ENCODE results near the gene TMEFF2. TPM values are rescaled to one million over a fixed set of nuclear protein-coding genes. Genes with fewer than 3 reads are reported as not detected.

Gene TMEFF2
- total RNA-seq, 1 donor from 2014 or later, result 0.41 TPM

- no peaks in the 10 kb centered on the region for H3K4me1 ChIP-seq (ENCODE audit: insufficient read depth, low read length)
- Mint-ChIP-seq H3K4me3 (ENCODE audit: unreplicated experiment) (no peak overlapping the region), H3K36me3 (ENCODE audit: low read depth, unreplicated experiment) (no peaks in the 10 kb centered on the region), H3K4me1 (ENCODE audit: low read depth, unreplicated experiment) (no peaks in the 10 kb centered on the region), H3K9me3 (ENCODE audit: unreplicated experiment) (no peaks in the 10 kb centered on the region), H3K27ac (ENCODE audit: unreplicated experiment) (no peak overlapping the region), H3K27me3 (ENCODE audit: low read depth, unreplicated experiment) (peaks cover 7% of the 10 kb centered on the region)
- H2AFZ ChIP-seq (ENCODE audit: low read depth, low read length), result no peak overlapping the region
- no peak overlapping the region for H3K4me2 ChIP-seq (ENCODE audit: low read length)
- H3K9ac ChIP-seq (ENCODE audit: low read length), result no peak overlapping the region
- H3K36me3 ChIP-seq (ENCODE audit: insufficient read depth, low read length), result no peaks in the 10 kb centered on the region
- H3K4me3 ChIP-seq (ENCODE audit: insufficient read depth, low read depth, low read length), result no peak overlapping the region
- H3K27me3 ChIP-seq (ENCODE audit: insufficient read depth, low read length), result no peaks in the 10 kb centered on the region
- H3K79me2 ChIP-seq (ENCODE audit: insufficient read depth, low read length), result no peaks in the 10 kb centered on the region
- no peaks in the 10 kb centered on the region for H4K20me1 ChIP-seq (ENCODE audit: insufficient read depth, low read length)
- FAIRE-seq (no peak), DNase-seq (ENCODE audit: low read depth) (no peak)
- H3K27ac ChIP-seq (ENCODE audit: low read depth, low read length), result no peak overlapping the region
- TF ChIP-seq EZH2 (IDR thresholded peaks at IDR 0.05; ENCODE audit: insufficient read depth, low read length), result no peak
- TF ChIP-seq, protein P1, sequence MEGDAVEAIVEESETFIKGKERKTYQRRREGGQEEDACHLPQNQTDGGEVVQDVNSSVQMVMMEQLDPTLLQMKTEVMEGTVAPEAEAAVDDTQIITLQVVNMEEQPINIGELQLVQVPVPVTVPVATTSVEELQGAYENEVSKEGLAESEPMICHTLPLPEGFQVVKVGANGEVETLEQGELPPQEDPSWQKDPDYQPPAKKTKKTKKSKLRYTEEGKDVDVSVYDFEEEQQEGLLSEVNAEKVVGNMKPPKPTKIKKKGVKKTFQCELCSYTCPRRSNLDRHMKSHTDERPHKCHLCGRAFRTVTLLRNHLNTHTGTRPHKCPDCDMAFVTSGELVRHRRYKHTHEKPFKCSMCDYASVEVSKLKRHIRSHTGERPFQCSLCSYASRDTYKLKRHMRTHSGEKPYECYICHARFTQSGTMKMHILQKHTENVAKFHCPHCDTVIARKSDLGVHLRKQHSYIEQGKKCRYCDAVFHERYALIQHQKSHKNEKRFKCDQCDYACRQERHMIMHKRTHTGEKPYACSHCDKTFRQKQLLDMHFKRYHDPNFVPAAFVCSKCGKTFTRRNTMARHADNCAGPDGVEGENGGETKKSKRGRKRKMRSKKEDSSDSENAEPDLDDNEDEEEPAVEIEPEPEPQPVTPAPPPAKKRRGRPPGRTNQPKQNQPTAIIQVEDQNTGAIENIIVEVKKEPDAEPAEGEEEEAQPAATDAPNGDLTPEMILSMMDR (IDR thresholded peaks at IDR 0.05; ENCODE audit: insufficient read depth, low read depth, low read length), result no peak
- no peaks in the 10 kb centered on the region for H3K9me3 ChIP-seq (ENCODE audit: insufficient read depth, low read depth, low read length)
Measured at GRCh38 chr2:192184349-192184748, 10.4 kb downstream of the TMEFF2 start.

DNA sequence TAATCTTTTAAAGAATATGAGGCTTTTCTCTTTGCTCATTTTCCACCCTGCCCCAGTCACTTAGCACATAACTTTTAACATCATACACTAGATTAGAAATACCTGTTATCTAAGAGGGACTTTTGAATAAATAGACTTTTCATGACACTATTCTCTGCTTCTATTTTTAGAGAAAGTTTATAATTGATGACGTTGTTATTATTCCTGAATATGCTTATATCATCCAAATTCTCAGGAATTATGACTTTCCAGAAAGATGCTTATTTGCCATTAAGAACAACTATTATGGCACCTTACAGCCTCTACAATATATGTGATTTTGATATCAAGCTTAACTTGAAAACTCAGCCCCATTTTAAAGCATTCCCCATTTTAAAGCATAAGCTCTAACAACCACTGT, 11.4 kb downstream of the TMEFF2 start:
- no peaks in the 10 kb centered on the region for H3K4me1 ChIP-seq (ENCODE audit: insufficient read depth, low read length)
- no peak overlapping the region for H3K4me3 ChIP-seq (ENCODE audit: insufficient read depth, low read depth, low read length)
- no peaks in the 10 kb centered on the region for H3K4me1 Mint-ChIP-seq (ENCODE audit: low read depth, unreplicated experiment)

GRCh38 chr2:192166946-192167345, 27.8 kb downstream of the TMEFF2 start:
- DNase-seq (ENCODE audit: low read depth) (no peak), FAIRE-seq (no peak)
- H4K20me1 ChIP-seq (ENCODE audit: insufficient read depth, low read length), result no peaks in the 10 kb centered on the region
- H3K27me3 ChIP-seq (ENCODE audit: insufficient read depth, low read length), result no peaks in the 10 kb centered on the region
- no peak overlapping the region for H3K4me3 ChIP-seq (ENCODE audit: insufficient read depth, low read depth, low read length)
- H3K79me2 ChIP-seq (ENCODE audit: insufficient read depth, low read length), result no peaks in the 10 kb centered on the region
- TF ChIP-seq, protein P1 (IDR thresholded peaks at IDR 0.05; ENCODE audit: insufficient read depth, low read depth, low read length), result no peak
- no peak for TF ChIP-seq EZH2 (IDR thresholded peaks at IDR 0.05; ENCODE audit: insufficient read depth, low read length)
- no peak overlapping the region for H3K4me2 ChIP-seq (ENCODE audit: low read length)
- H3K27me3 Mint-ChIP-seq (ENCODE audit: low read depth, unreplicated experiment), result no peaks in the 10 kb centered on the region
- no peaks in the 10 kb centered on the region for H3K9me3 Mint-ChIP-seq (ENCODE audit: unreplicated experiment)
- no peak overlapping the region for H3K27ac ChIP-seq (ENCODE audit: low read depth, low read length)
- H3K4me1 Mint-ChIP-seq (ENCODE audit: low read depth, unreplicated experiment), result peaks cover 4% of the 10 kb centered on the region
- H3K4me3 Mint-ChIP-seq (ENCODE audit: unreplicated experiment), result no peak overlapping the region
- H3K9ac ChIP-seq (ENCODE audit: low read length), result no peak overlapping the region
- H3K36me3 ChIP-seq (ENCODE audit: insufficient read depth, low read length), result no peaks in the 10 kb centered on the region
- H3K4me1 ChIP-seq (ENCODE audit: insufficient read depth, low read length), result no peaks in the 10 kb centered on the region
- H3K27ac Mint-ChIP-seq (ENCODE audit: unreplicated experiment), result no peak overlapping the region
- H3K9me3 ChIP-seq (ENCODE audit: insufficient read depth, low read depth, low read length), result no peaks in the 10 kb centered on the region
- H3K36me3 Mint-ChIP-seq (ENCODE audit: low read depth, unreplicated experiment), result no peaks in the 10 kb centered on the region
- no peak overlapping the region for H2AFZ ChIP-seq (ENCODE audit: low read depth, low read length)

More for the DNA sequence above, 11.4 kb downstream of the TMEFF2 start:
- Histone ChIP-seq H3K9ac (ENCODE audit: low read length) (no peak overlapping the region), H3K27ac (ENCODE audit: low read depth, low read length) (no peak overlapping the region), H2AFZ (ENCODE audit: low read depth, low read length) (no peak overlapping the region), H3K36me3 (ENCODE audit: insufficient read depth, low read length) (no peaks in the 10 kb centered on the region), H3K9me3 (ENCODE audit: insufficient read depth, low read depth, low read length) (no peaks in the 10 kb centered on the region), H3K27me3 (ENCODE audit: insufficient read depth, low read length) (no peaks in the 10 kb centered on the region), H4K20me1 (ENCODE audit: insufficient read depth, low read length) (no peaks in the 10 kb centered on the region), H3K79me2 (ENCODE audit: insufficient read depth, low read length) (no peaks in the 10 kb centered on the region), H3K4me2 (ENCODE audit: low read length) (no peak overlapping the region)
- TF ChIP-seq EZH2 (IDR thresholded peaks at IDR 0.05; ENCODE audit: insufficient read depth, low read length), result no peak
- TF ChIP-seq, protein P1 (IDR thresholded peaks at IDR 0.05; ENCODE audit: insufficient read depth, low read depth, low read length), result no peak
- Mint-ChIP-seq H3K27me3 (ENCODE audit: low read depth, unreplicated experiment) (peaks cover 7% of the 10 kb centered on the region), H3K9me3 (ENCODE audit: unreplicated experiment) (no peaks in the 10 kb centered on the region), H3K36me3 (ENCODE audit: low read depth, unreplicated experiment) (no peaks in the 10 kb centered on the region), H3K4me3 (ENCODE audit: unreplicated experiment) (no peak overlapping the region), H3K27ac (ENCODE audit: unreplicated experiment) (no peak overlapping the region)
- no peak for FAIRE-seq
- DNase-seq (ENCODE audit: low read depth), result no peak
